Limb (tissue), 2 donors: ENCODE measurements around the gene CAMK2N2.
A peak's percentile ranks its signal among the peaks of the same experiment; 100 is the strongest.

Experiments
- DNase-seq, 2 donors: peaks; one replicate each; pipeline ENCODE4 v3.0.0-alpha.2; 2016; ENCODE audit errors: extremely low spot score in 2 of 2

Gene CAMK2N2

DNA sequence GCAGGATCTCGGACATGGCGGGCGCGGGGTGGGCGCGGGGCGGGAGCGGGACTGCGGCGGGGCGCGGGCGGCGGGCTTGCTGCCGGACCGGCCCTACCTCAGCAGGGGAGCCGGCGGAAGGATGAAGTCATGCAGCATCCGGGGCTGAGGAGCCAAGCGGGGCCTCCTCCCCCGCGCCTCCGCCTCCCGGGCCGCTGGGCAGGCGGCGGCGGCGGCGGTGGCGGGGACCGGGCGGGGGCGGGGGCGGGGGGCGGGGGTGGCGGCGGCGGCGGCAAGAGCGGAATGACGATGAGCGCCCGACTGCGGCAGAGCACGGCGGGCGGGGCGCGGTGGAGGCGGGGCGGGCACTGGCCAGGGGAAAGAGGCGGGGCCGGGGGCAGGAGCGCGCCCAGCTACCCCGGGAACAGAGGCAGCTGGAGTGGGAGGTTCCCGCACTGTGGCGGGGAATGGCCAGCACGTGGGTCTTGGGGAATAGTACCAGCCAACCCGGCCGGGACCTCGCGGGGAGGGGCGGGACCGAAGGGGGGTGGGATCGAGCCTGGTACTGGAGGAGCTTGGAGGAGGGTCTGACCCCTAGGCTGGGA, at the start of gene CAMK2N2:
Gene CAMK2N2, minus strand, starts transcription at position 284 of the 584 bp plus-strand sequence. Its CDS starts 268 bp downstream, at position 16.
- peak in 1 of 2 donors; percentile 71 for DNase-seq

- DNase-seq, result no peak
Observed at GRCh38 chr3:184308744-184309143, 47.4 kb upstream of the CAMK2N2 start.

GRCh38 chr3:184307915-184308314, 46.6 kb upstream of the CAMK2N2 start:
- no peak for DNase-seq

GRCh38 chr3:184306341-184306972, 45.1 kb upstream of the CAMK2N2 start:
- DNase-seq, result no peak

DNA sequence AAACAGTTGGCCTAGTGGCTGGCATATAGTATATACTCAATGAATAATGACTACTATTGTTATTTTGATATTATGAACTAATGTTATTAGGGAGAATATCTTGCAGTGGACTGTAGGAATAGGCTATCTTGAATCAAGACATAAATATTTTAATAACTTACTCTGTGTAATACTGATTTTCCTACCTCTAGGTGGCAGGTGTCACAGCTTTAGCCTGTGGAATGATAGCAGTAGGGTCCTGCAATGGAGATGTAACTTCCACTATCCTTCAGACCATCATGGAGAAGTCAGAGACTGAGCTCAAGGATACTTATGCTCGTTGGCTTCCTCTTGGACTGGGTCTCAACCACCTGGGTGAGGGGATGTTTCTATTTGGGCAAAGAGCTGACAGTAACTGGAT, 44.2 kb upstream of the CAMK2N2 start:
- no peak for DNase-seq

DNA sequence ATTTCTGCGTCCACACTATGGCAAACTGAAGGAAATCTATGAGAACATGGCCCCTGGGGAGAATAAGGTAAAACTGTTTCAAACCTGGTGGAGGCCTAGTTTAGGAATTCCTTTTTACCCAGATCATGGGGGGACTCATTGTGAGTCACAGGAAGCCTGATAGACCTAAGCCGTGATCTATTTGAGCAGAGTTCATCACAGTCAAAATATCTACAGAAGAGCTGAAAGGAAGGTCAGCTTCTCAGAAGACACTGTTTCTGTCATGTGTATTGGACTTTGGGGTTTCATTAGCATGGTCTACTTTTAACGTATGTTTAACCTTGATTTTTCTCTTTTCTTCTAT, 39.0 kb upstream of the CAMK2N2 start:
- no peak for DNase-seq

GRCh38 chr3:184299488-184300377, 38.4 kb upstream of the CAMK2N2 start:
- no peak for DNase-seq

DNA sequence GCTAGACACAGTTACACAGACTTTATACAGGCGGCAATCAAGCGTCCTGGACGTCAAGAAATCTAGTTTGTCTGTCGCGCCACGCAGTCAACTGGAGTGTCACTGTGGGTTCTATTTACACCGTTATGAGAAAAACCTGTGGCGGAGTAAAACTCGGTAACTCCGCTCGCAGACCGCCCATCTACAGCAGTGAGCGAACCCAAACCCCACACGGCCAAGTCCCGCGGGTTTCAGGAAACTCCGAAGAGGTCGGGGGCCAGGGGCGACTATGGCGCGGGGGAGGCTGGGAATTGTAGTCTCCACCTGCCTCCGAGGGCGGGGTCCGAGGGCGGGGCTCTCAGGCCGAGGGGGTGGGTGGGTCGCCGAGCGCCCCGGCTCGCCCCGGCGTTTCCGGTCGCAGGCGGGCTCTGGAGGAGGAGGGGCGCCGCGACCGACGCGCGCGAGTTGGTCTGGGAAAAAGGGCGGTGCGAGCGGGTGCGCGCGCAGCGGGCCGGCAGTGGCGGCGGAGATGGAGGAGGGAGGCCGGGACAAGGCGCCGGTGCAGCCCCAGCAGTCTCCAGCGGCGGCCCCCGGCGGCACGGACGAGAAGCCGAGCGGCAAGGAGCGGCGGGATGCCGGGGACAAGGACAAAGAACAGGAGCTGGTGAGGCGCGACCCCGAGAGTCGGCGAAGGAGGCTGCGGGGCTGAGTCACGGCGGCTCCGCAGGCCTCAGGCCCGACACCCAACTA, 37.6 kb upstream of the CAMK2N2 start, which contains the start of gene PSMD2:
Gene PSMD2, plus strand, starts transcription at position 483 of the 729 bp plus-strand sequence. Its CDS starts 26 bp downstream, at position 509.
- DNase-seq, result peak; percentile 95 to 99

GRCh38 chr3:184296616-184297015, 35.3 kb upstream of the CAMK2N2 start:
- DNase-seq, result no peak

DNA sequence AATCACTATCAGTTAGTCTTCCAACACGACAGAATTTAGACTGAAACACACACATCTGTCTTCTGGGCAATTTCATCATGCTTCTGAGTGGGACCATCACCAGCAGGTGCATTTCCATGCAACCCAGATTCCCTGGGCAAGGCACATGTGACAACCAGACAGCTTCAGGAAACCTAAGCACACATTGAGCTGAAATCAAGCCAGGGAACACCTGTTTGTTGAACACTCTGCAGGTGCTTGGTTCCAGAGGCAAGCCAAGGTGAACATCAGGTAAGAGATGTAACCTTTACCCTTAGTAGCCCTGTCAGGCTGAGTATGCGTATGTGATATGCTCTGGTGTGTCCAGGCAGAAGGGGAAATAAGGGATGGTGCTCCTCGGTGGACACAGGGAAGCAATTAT, 34.4 kb upstream of the CAMK2N2 start:
- DNase-seq, result no peak

DNA sequence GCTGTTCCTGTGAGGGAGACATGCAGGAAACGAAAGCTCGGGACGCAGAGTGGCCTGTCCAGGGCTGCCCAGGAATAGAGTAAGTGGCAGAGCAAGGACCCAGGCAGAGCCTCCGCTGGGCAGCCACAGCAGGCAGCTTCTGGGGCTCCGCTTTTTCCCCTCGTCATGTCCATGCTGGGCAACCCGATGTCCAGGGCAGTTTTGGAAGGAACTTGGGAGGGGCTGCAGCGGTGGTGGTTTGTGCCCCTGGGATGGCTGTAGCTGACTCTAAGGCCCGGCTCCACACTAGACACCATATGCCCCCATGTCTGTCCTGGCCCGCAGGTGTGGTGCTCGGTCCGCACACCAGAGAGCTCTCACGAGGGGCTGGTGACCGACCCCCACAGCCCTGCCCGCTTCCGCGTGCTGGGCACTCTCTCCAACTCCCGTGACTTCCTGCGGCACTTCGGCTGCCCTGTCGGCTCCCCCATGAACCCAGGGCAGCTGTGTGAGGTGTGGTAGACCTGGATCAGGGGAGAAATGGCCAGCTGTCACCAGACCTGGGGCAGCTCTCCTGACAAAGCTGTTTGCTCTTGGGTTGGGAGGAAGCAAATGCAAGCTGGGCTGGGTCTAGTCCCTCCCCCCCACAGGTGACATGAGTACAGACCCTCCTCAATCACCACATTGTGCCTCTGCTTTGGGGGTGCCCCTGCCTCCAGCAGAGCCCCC, 30.5 kb upstream of the CAMK2N2 start:
- no peak for DNase-seq

GRCh38 chr3:184291044-184291737, 29.8 kb upstream of the CAMK2N2 start:
- no peak for DNase-seq

DNA sequence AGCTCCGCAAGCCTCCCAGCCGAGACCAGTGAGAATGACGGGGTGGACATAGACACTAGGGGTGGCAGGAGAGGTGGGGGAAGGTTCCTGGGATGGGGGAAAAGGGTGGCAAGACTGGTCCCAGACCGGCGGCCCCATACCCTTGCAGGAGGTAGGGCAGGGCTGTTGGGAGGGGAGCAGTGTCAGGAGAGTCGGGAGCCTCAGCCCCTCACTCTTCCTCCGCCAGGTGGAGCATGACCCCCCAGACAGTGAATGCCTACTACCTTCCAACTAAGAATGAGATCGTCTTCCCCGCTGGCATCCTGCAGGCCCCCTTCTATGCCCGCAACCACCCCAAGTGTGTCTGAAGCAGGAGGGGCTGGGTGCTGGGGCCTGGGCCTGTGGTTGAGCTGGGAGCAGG, 29.0 kb upstream of the CAMK2N2 start:
- no peak for DNase-seq

- DNase-seq, result peak in 1 of 2 donors; percentile 60
Observed at GRCh38 chr3:184289426-184289938, 28.1 kb upstream of the CAMK2N2 start.

DNA sequence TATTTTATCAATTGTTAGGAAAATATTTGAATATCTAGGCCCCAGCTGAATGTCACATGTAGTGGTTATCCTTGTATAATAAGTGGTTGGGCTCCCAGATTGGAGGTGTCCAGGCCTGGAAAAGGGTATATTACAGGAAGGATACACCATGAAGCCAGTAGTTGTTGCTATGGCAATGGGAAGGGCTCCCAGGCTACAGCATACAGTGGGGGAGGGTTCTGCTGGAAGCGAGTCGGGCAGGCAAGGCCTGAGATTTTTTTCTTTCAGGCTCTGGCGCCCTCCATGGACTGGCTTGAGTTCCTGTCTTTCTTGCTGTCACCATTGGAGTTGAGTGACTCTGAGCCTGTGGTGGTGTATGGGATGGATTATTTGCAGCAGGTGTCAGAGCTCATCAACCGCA, 23.3 kb upstream of the CAMK2N2 start:
- DNase-seq, result peak; percentile 59

DNA sequence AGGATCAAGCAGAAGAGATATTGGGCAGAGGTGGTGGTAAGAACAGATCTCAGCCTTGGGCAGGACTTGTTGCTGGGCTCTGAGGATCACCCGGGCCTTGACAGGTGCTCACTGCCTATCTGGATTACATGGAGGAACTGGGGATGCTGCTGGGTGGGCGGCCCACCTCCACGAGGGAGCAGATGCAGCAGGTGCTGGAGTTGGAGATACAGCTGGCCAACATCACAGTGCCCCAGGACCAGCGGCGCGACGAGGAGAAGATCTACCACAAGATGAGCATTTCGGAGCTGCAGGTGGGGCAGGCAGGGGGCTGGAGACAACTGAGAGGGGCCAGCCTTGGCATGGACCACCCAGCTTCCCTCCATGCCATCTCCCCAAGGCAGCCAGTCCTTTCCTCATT, 22.3 kb upstream of the CAMK2N2 start:
- DNase-seq, result no peak

- DNase-seq, result no peak
Observed at GRCh38 chr3:184282941-184283340, 21.6 kb upstream of the CAMK2N2 start.

DNA sequence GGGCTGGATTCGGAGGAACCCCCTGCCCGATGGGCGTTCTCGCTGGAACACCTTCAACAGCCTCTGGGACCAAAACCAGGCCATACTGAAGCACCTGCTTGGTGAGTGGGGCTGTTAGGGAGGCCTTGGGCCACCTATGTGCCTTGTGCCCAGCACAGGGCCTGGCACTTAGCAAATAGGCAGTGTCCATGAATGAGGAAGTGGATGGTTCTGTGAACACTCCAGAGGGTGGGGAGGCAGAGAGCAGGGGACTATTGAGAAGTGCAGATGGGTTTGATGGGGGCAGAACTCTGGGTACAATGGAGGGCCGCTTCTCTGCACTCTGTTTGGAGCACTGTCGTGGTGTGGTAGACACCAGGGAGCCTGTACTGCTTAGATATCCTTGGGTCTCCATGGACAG, 16.0 kb upstream of the CAMK2N2 start:
- DNase-seq, result no peak

- no peak for DNase-seq
Observed at GRCh38 chr3:184275961-184276910, 14.9 kb upstream of the CAMK2N2 start, which contains the start of gene ECE2. ECE2 (plus strand) TSS chr3:184276022; CDS start chr3:184276154, 132 bp downstream.
